NK-92 (cell line): Measurements from ENCODE around the gene CHRFAM7A.
"Not testable (repeated sequence)": the region's sequence is repeated elsewhere in the genome, so short reads cannot be mapped to it uniquely, and the experiment has no call there.

Experiments
- DNase-seq: peaks from one replicate; lab custom pipeline; 2025; ENCODE audit not compliant: unreplicated experiment; lab: John Stamatoyannopoulos, UW

Gene CHRFAM7A

DNA sequence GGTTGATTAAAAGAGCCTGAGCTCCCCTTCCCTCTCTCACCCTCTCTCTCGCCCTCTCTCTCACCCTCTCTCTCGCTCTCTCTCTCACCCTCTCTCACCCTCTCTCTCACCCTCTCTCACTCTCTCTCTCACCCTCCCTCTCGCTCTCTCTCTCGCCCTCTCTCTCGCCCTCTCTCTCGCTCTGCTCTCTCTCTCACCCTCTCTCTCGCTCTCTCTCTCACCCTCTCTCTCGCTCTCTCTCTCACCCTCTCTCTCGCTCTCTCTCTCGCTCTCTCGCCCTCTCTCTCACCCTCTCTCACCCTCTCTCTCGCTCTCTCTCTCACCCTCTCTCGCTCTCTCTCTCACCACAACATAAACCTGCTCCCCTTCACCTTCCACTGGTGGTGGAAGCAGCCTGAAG, 67.2 kb downstream of the CHRFAM7A start:
- DNase-seq, result not testable (repeated sequence)

GRCh38 chr15:30321063-30321462, 72.3 kb downstream of the CHRFAM7A start:
- DNase-seq, result not testable (repeated sequence)

DNA sequence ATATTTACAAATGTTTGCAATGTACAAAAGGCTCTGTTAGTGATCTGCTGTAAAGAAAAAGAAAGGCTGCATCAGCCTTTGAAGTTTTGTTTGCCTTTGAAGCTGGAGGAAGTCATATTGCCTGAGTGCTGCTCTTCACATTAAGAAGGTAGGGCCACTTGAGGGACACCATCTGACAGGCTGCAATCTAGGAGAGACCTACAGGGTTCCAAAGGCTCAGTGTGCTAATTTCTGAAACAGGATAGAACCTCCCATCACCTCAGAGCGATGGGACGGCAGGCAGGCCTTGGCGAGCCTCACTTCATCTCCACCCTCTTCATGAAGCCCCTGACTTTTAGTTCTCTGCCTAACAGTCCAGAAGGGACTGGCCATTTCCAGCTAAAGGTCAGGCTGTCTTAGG, 77.6 kb downstream of the CHRFAM7A start:
- not testable (repeated sequence) for DNase-seq

GRCh38 chr15:30310575-30310974, 82.8 kb downstream of the CHRFAM7A start:
- not testable (repeated sequence) for DNase-seq
